ENCODE measurements around the gene KIAA1217. TPM values are rescaled to one million over a fixed set of nuclear protein-coding genes. Genes with fewer than 3 reads are reported as not detected.

KIAA1217 gene
- total RNA-seq, 1 experiment from 2014 or later: 18.6 TPM

GRCh38 chr10:24526085-24526649 lies 317.2 kb downstream of the KIAA1217 start:
- no peaks in the 10 kb centered on the region for H3K23me2 ChIP-seq (ENCODE audit: insufficient read length, low read depth, low read length, poor library complexity, severe bottlenecking)
- H3K9me3 Mint-ChIP-seq: no peaks in the 10 kb centered on the region; a peak in 1 of 5 replicates
- H3K4me1 Mint-ChIP-seq: no peaks in the 10 kb centered on the region
- no peak overlapping the region for H4K91ac ChIP-seq (ENCODE audit: insufficient read length, low read depth, low read length)
- WGBS (ENCODE audit: extremely low coverage, insufficient read length, low lambda C conversion rate): no CpG with 5 or more reads among the region's 13 CpGs
- no peak overlapping the region for H2BK120ac ChIP-seq (ENCODE audit: low read depth, low read length, poor library complexity, severe bottlenecking)
- H3T11ph ChIP-seq (ENCODE audit: low read length): no peak overlapping the region
- no peak overlapping the region for H2BK15ac ChIP-seq (ENCODE audit: low read depth, low read length)
- no peak overlapping the region for H2AK5ac ChIP-seq (ENCODE audit: insufficient read length, low read length)
- no peak overlapping the region for H3K4ac ChIP-seq (ENCODE audit: low read depth, low read length)
- H3K4me3 Mint-ChIP-seq: no peak overlapping the region
- no peak overlapping the region for H3K23ac ChIP-seq (ENCODE audit: insufficient read length, low read depth, low read length)
- no peak overlapping the region for H2BK12ac ChIP-seq (ENCODE audit: insufficient read length, low read depth, low read length)
- no peaks in the 10 kb centered on the region for H3K79me2 ChIP-seq (ENCODE audit: insufficient read depth, low read length)
- no peak overlapping the region for H3K18ac ChIP-seq (ENCODE audit: insufficient read length, low read depth, low read length)
- no peak for DNase-seq
- no peaks in the 10 kb centered on the region for H4K20me1 ChIP-seq (ENCODE audit: control insufficient read depth, insufficient read depth, insufficient read length)
- H3K79me1 ChIP-seq (ENCODE audit: insufficient read depth, low read depth, low read length, poor library complexity, severe bottlenecking): no peaks in the 10 kb centered on the region
- H3K4me1 ChIP-seq (ENCODE audit: insufficient read depth, low read length): no peaks in the 10 kb centered on the region
- no peak overlapping the region for H3K9ac ChIP-seq (ENCODE audit: extremely low read depth, insufficient read length, low read length)
- no peak overlapping the region for H2BK5ac ChIP-seq (ENCODE audit: insufficient read length, low read length)
- no peak overlapping the region for H3K14ac ChIP-seq (ENCODE audit: insufficient read depth, low read length)
- no peak overlapping the region for H4K8ac ChIP-seq (replicated peaks; ENCODE audit: insufficient read length, low read depth, low read length)
- H3K27me3 Mint-ChIP-seq (ENCODE audit: low read depth): no peaks in the 10 kb centered on the region
- H3K27me3 ChIP-seq (ENCODE audit: insufficient read depth, low read length): no peaks in the 10 kb centered on the region
- peaks cover 3 to 21% (median 18%) of the 10 kb centered on the region in 3 experiments; a peak in 5 of 7 replicates for H3K36me3 Mint-ChIP-seq (ENCODE audit: insufficient read depth in 1 of 3, low read depth in 3 of 3)
- H3K4me2 ChIP-seq (ENCODE audit: insufficient read depth, insufficient read length, low read length): no peak overlapping the region
- TF ChIP-seq CTCF (conservative IDR thresholded peaks at IDR 0.05): no peak
- H2BK20ac ChIP-seq (ENCODE audit: low read depth, low read length, poor library complexity, severe bottlenecking): no peak overlapping the region
- peak overlapping the region in 1 of 3 experiments; percentile 78; a peak in 2 of 7 replicates for H3K27ac Mint-ChIP-seq
- H3K9me3 ChIP-seq (ENCODE audit: control insufficient read depth, low read depth, low read length): no peaks in the 10 kb centered on the region
- no peak overlapping the region for H3K27ac ChIP-seq (ENCODE audit: insufficient read length, low read depth, low read length)
- H2AFZ ChIP-seq (ENCODE audit: low read length): no peak overlapping the region
- no peak overlapping the region for H4K5ac ChIP-seq (ENCODE audit: insufficient read length, low read depth, low read length)
- no peak overlapping the region for H3K56ac ChIP-seq (ENCODE audit: insufficient read length, low read depth, low read length)

All from H9 (cell line).